Stomach (tissue), 19 donors: ENCODE results near the gene PKLR. TPM values are rescaled to one million over a fixed set of nuclear protein-coding genes. Genes with fewer than 3 reads are reported as not detected.

Experiments used
- DNase-seq, 2 donors: peaks; one replicate each; pipeline versions ENCODE4 v3.0.0 to v3.0.0-alpha.2; 2013 to 2019
- H3K27ac ChIP-seq, 5 donors: fragments of 200-600 bp in 4 of 5; sonication (generic) in 4 of 5; one replicate each; pipeline ENCODE4 v1.5.1; 2013 to 2019; ENCODE audit warnings: mild to moderate bottlenecking in 1 of 5, moderate library complexity in 1 of 5
- H3K27me3 ChIP-seq, 3 donors: fragments of 200-600 bp; sonication (generic); one replicate each; pipeline ENCODE4 v1.5.1; 2017 to 2019; ENCODE audit warnings: mixed run types in 1 of 3
- H3K36me3 ChIP-seq, 4 donors: fragments of 200-600 bp; sonication (generic); 1 replicate in 3 of 4; 2 replicates in 1 of 4; pipeline ENCODE4 v1.5.1; 2016 to 2019
- H3K4me1 ChIP-seq, 4 donors: fragments of 200-600 bp; sonication (generic); one replicate each; pipeline ENCODE4 v1.5.1; 2016 to 2019
- H3K4me3 ChIP-seq, 4 donors: fragments of 200-600 bp; sonication (generic) in 3 of 4; one replicate each; pipeline ENCODE4 v1.5.1; 2016 to 2019; ENCODE audit warnings: mild to moderate bottlenecking in 1 of 4
- H3K9me3 ChIP-seq, 4 donors: fragments of 200-600 bp; sonication (generic); one replicate each; pipeline ENCODE4 v1.5.1; 2016 to 2019
- EP300 ChIP-seq: sonication (generic); formaldehyde crosslinking; IDR thresholded peaks from one replicate; pipeline ENCODE4 v1.6.1; 2017; ENCODE audit warnings: antibody characterized with exemption
- POLR2A ChIP-seq, 4 donors: fragments of 450-650 bp; IDR thresholded peaks; one replicate each; pipeline ENCODE4 v1.6.1; 2016; ENCODE audit warnings: antibody characterized with exemption in 4 of 4, control low read depth in 2 of 4, mild to moderate bottlenecking in 1 of 4, moderate library complexity in 1 of 4
- POLR2AphosphoS5 ChIP-seq, 3 donors: sonication (generic); formaldehyde crosslinking; IDR thresholded peaks; one replicate each; pipeline ENCODE4 v1.6.1; 2016; ENCODE audit warnings: antibody characterized with exemption in 3 of 3
- WGBS, 5 donors: extraction: QIAGEN DNeasy Blood & Tissue Kit in 3 of 5; methylation state at CpG; one replicate each; pipeline versions ENCODE4 v1.1.5 to v1.1.7; 2013 to 2018; 5-methylcytosine and 5-hydroxymethylcytosine counted together
- intact Hi-C: fragments of 100-400 bp; cut with DNase I; formaldehyde crosslinking; loops from one replicate; pipeline ENCODE4 v1.15.1; 2023; ENCODE audit warnings: low total_unique reads
- long read RNA-seq, 10 donors: transcript quantifications; one replicate each; lab custom pipeline, GENCODE V29; 2026
- polyA plus RNA-seq, 3 donors: library from polyadenylated mRNA; stranded (reverse); fragments of 200-250 nt; gene quantifications; one replicate each; pipeline ENCODE4 v1.2.3, GENCODE V29; 2013
- total RNA-seq, 5 donors: library from RNA; depleted of rRNA; stranded (reverse); fragments of >200 nt; gene quantifications; one replicate each; pipeline versions ENCODE4 v1.1.0 to v1.2.3, GENCODE V29; 2014 to 2016
- TF ChIP-seq, protein P1 (sequence below), 7 experiments: fragments of 450-650 bp in 4 of 7; fragments of 200-600 bp in 3 of 7; sonication (generic) in 3 of 7; IDR thresholded peaks; one replicate each; pipeline ENCODE4 v1.5.1; 2016 to 2019; ENCODE audit warnings: antibody characterized with exemption in 7 of 7, control low read depth in 2 of 7, mild to moderate bottlenecking in 1 of 7
- donor health status: healthy with polysubstance abuse.
- donor health status: Bipolar disorder and iron deficiency.
- donor health status: healthy.

Gene PKLR
- total RNA-seq (1 to 10 TPM in 1 of 5 donors, not detected in 4; 4.6 TPM), polyA plus RNA-seq (not detected)
- long read RNA-seq, donor 1: 0 reads
- long read RNA-seq, donor 2: 0 reads
- long read RNA-seq, donor 3: 0 reads
- long read RNA-seq, donor 4: 0 reads
- long read RNA-seq, donor 5: 0 reads
- long read RNA-seq, donor 6: 0 reads
- long read RNA-seq, donor 7: 0 reads
- long read RNA-seq, donor 8: 0 reads
- long read RNA-seq, donor 9: 0 reads
- long read RNA-seq, donor 10, partial matches to known transcripts: 20 of 20 reads
- long read RNA-seq, donor 10, other reads (novel, unspliced or antisense): 0 of 20 reads

DNA sequence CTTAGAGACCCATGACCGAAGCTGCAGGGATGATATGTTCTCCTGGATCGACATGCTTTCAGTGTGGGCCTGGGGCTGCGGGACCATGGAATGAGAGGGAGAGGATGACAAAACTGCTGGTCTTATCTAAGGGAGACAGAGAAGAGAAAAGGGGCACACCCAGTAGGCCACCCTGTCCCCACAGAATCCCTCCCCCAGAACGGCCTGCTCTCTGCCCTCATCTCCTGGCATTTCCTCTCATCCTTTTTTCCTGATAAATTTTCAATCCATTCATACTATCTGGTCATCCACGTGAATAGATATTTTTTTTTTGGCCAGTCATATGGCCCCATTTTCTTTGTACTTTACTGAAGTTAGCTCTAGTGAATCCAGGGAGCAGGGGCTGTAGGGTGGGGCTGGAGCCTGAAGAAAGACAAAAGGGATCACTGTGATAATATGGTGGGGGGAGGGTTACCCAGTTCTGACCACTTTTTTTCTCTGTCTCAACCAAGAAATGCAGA, at the start of gene PKLR:
TSS of gene PKLR (minus strand) at position 97 of the 500 bp plus-strand sequence. CDS start at position 54, 43 bp downstream.
- Histone ChIP-seq H3K4me3 (no peak within 1 kb of the TSS), H3K4me1 (no peaks in the 10 kb centered on the region), H3K9me3 (no peaks in the 10 kb centered on the region), H3K27ac (no peak within 1 kb of the TSS), H3K27me3 (peaks cover 0 to 14% (median under 1%) of the 10 kb centered on the region in 3 donors), H3K36me3 (no peaks in the 10 kb centered on the region)
- DNase-seq: no peak
- 83 to 87% (median 86%) methylated on average over 5 of the region's 5 CpGs for WGBS, 5 donors
- intact Hi-C loops: no loop called here
- TF ChIP-seq EP300: no peak
- no peak for TF ChIP-seq POLR2A (IDR thresholded peaks at IDR 0.05)
- no peak for TF ChIP-seq POLR2AphosphoS5 (IDR thresholded peaks at IDR 0.05)
- TF ChIP-seq, protein P1, sequence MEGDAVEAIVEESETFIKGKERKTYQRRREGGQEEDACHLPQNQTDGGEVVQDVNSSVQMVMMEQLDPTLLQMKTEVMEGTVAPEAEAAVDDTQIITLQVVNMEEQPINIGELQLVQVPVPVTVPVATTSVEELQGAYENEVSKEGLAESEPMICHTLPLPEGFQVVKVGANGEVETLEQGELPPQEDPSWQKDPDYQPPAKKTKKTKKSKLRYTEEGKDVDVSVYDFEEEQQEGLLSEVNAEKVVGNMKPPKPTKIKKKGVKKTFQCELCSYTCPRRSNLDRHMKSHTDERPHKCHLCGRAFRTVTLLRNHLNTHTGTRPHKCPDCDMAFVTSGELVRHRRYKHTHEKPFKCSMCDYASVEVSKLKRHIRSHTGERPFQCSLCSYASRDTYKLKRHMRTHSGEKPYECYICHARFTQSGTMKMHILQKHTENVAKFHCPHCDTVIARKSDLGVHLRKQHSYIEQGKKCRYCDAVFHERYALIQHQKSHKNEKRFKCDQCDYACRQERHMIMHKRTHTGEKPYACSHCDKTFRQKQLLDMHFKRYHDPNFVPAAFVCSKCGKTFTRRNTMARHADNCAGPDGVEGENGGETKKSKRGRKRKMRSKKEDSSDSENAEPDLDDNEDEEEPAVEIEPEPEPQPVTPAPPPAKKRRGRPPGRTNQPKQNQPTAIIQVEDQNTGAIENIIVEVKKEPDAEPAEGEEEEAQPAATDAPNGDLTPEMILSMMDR (IDR thresholded peaks at IDR 0.05): no peak

DNA sequence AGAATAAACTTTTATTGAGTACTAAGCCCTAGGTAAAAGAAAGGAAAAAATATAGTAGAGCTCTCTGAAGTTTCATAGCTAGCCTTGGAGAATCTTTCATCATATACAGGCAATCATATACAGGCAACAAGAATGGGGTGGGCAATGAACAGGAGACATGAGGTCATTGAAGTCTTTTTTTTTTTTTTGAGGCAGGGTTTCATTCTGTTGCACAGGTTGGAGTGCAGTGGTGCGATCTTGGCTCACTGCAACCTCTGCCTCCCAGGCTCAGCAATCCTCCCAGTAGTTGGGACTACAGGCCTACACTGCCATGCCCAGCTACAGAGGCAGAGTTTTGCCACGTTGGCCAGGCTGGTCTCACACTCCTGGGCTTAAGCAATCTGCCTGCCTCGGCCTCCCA, 41.6 kb upstream of the PKLR start:
- Histone ChIP-seq H3K36me3 (peaks cover 88 to 100% (median 100%) of the 10 kb centered on the region in 4 donors), H3K27me3 (no peaks in the 10 kb centered on the region), H3K4me3 (no peak overlapping the region), H3K27ac (no peak overlapping the region), H3K9me3 (no peaks in the 10 kb centered on the region), H3K4me1 (no peaks in the 10 kb centered on the region)
- intact Hi-C loops: no loop called here
- TF ChIP-seq POLR2A (IDR thresholded peaks at IDR 0.05) (no peak), POLR2AphosphoS5 (IDR thresholded peaks at IDR 0.05) (no peak), EP300 (no peak)
- TF ChIP-seq, protein P1 (IDR thresholded peaks at IDR 0.05): no peak
- WGBS, 5 donors: 84 to 93% (median 90%) methylated on average over 3 of the region's 3 CpGs
- no peak for DNase-seq

DNA sequence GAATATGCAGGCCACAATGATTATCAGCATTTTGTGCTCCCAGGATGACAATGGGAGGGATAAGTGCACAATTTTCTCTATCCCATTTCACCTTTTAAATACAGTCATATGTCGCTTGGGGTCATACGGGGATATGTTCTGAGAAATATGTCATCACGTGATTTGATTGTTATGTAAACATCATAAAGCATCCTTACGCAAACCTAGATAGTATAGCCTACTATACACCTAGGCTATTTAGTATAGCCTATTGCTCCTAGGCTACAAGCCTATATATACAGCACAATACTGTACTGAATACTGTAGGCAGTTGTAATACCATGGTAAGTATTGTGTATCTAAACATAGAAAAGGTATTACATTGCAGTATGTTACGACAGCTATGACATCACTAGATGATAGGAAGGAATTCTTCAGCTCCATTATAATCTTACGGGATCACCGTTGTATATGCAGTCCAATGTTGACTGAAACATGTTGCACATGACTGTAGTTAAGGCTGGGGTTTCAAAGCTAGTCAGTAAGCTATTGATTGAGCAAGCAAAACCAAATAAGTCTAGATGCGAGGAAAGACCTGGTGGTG, 38.4 kb upstream of the PKLR start:
- intact Hi-C loops: no loop called here
- Histone ChIP-seq H3K4me3 (no peak overlapping the region), H3K36me3 (peaks cover 78 to 100% (median 99%) of the 10 kb centered on the region in 4 donors), H3K4me1 (no peaks in the 10 kb centered on the region), H3K27me3 (no peaks in the 10 kb centered on the region), H3K9me3 (no peaks in the 10 kb centered on the region), H3K27ac (no peak overlapping the region)
- 84 to 87% (median 85%) methylated on average over 8 of the region's 8 CpGs for WGBS, 5 donors
- no peak for DNase-seq
- no peak for TF ChIP-seq POLR2AphosphoS5 (IDR thresholded peaks at IDR 0.05)
- TF ChIP-seq EP300: no peak
- TF ChIP-seq POLR2A (IDR thresholded peaks at IDR 0.05): no peak
- TF ChIP-seq, protein P1 (IDR thresholded peaks at IDR 0.05): no peak

- no peaks in the 10 kb centered on the region for H3K4me1 ChIP-seq
Observed at GRCh38 chr1:155334962-155335361, 33.7 kb upstream of the PKLR start.

More at GRCh38 chr1:155334962-155335361, 33.7 kb upstream of the PKLR start:
- Histone ChIP-seq H3K27ac (no peak overlapping the region), H3K9me3 (no peaks in the 10 kb centered on the region), H3K4me3 (no peak overlapping the region), H3K36me3 (peaks cover 58 to 88% (median 85%) of the 10 kb centered on the region in 4 donors), H3K27me3 (no peaks in the 10 kb centered on the region)
- DNase-seq: peak in 1 of 2 donors; percentile 21
- WGBS, 5 donors: 39 to 75% (median 60%) methylated on average over 1 of the region's 1 CpG
- intact Hi-C loops: no loop called here
- TF ChIP-seq, protein P1 (IDR thresholded peaks at IDR 0.05): no peak
- no peak for TF ChIP-seq POLR2A (IDR thresholded peaks at IDR 0.05)
- no peak for TF ChIP-seq POLR2AphosphoS5 (IDR thresholded peaks at IDR 0.05)
- no peak for TF ChIP-seq EP300
